K562 (cell line): ENCODE results near the gene MYO1D. TPM values are rescaled to one million over a fixed set of nuclear protein-coding genes. Genes with fewer than 3 reads are reported as not detected.
A peak's percentile ranks its signal among the peaks of the same experiment; 100 is the strongest.

Experiments used
- ATAC-seq: fragments of 200-7000 bp; cut with Tn5 transposase; 3 replicates; pipeline ENCODE4 v1.9.1; 2020; ENCODE audit warnings: moderate library complexity
- BruUV-seq: library from RNA; stranded (reverse); fragments of 400-500 nt; replicated peaks from 2 replicates; lab custom pipeline; 2021; lab: Mats Ljungman, UMichigan
- CTCF ChIA-PET: fragments of 300-600 bp; formaldehyde crosslinking; extraction: SDS; loops from one replicate; lab custom pipeline; 2021; ENCODE audit warnings: low intra/inter-chr PET ratio; lab: Yijun Ruan, JAX
- POLR2A ChIA-PET: fragments of 300-600, 350-650 bp; sonication (Branson Sonifier 250); formaldehyde crosslinking; extraction: SDS; loops from one replicate; lab custom pipeline; 2021; ENCODE audit warnings: antibody characterized with exemption, inconsistent platforms; lab: Yijun Ruan, JAX
- DNase-seq, 4 experiments: peaks; one replicate each; pipeline versions ENCODE4 v3.0.0 to v3.0.0-alpha.2; 2011 to 2018; ENCODE audit warnings: low spot score in 3 of 4, mixed read lengths in 3 of 4; ENCODE audit errors: extremely low read depth in 1 of 4
- FAIRE-seq: peaks from 2 replicates; lab custom pipeline; 2011; peaks lifted over from hg19 to GRCh38; lab: Jason Lieb, UNC
- H2AFZ ChIP-seq: 2 replicates; pipeline ENCODE4 v1.6.0; 2011; ENCODE audit warnings: low read depth, low read length, control low read depth, inconsistent platforms
- H3K27ac ChIP-seq: fragments of 200-600 bp; 3 replicates; pipeline ENCODE4 v1.8.0; 2011; ENCODE audit warnings: low read depth, mild to moderate bottlenecking, control low read depth, inconsistent platforms, low read length, moderate library complexity, mixed read lengths; ENCODE audit errors: extremely low read depth
- H3K27me3 ChIP-seq, 2 experiments: fragments of 300-600 bp in 1 of 2; 2 replicates in 1 of 2; 3 replicates in 1 of 2; pipeline versions ENCODE4 v1.6.0 to v1.8.0; 2011; ENCODE audit warnings: inconsistent platforms in 2 of 2, low read length in 2 of 2, mild to moderate bottlenecking in 1 of 2, mixed read lengths in 1 of 2, moderate library complexity in 1 of 2; ENCODE audit not compliant: control insufficient read depth in 2 of 2, insufficient read depth in 2 of 2
- H3K36me3 ChIP-seq: fragments of 300-600 bp; 3 replicates; pipeline ENCODE4 v1.8.0; 2011; ENCODE audit warnings: mild to moderate bottlenecking, low read length, inconsistent platforms; ENCODE audit not compliant: control insufficient read depth, insufficient read depth
- H3K4me1 ChIP-seq, 2 experiments: fragments of 200-600 bp in 1 of 2; replicated peaks in 1 of 2; 2 replicates in 1 of 2; 3 replicates in 1 of 2; pipeline versions ENCODE4 v1.5.1 to v1.8.0; 2011; ENCODE audit warnings: inconsistent platforms in 2 of 2, low read length in 2 of 2, mild to moderate bottlenecking in 1 of 2, mixed read lengths in 1 of 2, moderate library complexity in 1 of 2; ENCODE audit not compliant: control insufficient read depth in 2 of 2, insufficient read depth in 2 of 2
- H3K4me2 ChIP-seq: 2 replicates; pipeline ENCODE4 v1.6.1; 2011; ENCODE audit warnings: low read length, control low read depth, inconsistent platforms, mixed read lengths; ENCODE audit not compliant: insufficient read depth
- H3K4me3 ChIP-seq: fragments of 200-600 bp; sonication (generic), shearing (Covaris generic); 2 replicates; pipeline ENCODE4 v1.5.1; 2016; ENCODE audit warnings: control low read depth, inconsistent platforms
- H3K79me2 ChIP-seq: fragments of 200-600 bp; 3 replicates; pipeline ENCODE4 v1.8.0; 2011; ENCODE audit warnings: low read length, inconsistent platforms; ENCODE audit not compliant: control insufficient read depth, insufficient read depth
- H3K9ac ChIP-seq, 2 experiments: 2 replicates each; pipeline versions ENCODE4 v1.6.0 to v1.6.1; 2011; ENCODE audit warnings: low read depth in 2 of 2, low read length in 2 of 2, control low read depth in 1 of 2, inconsistent platforms in 1 of 2, mild to moderate bottlenecking in 1 of 2, mixed read lengths in 1 of 2; ENCODE audit not compliant: insufficient read depth in 1 of 2
- H3K9me1 ChIP-seq: one replicate; pipeline ENCODE4 v1.6.0; 2011; ENCODE audit warnings: inconsistent platforms, mild to moderate bottlenecking, low read length, moderate library complexity; ENCODE audit not compliant: control insufficient read depth, insufficient read depth
- H3K9me3 ChIP-seq: replicated peaks from 2 replicates; pipeline ENCODE4 v1.5.1; 2011; ENCODE audit warnings: low read depth, low read length, inconsistent platforms; ENCODE audit not compliant: control insufficient read depth, insufficient read depth
- H4K20me1 ChIP-seq: replicated peaks from 2 replicates; pipeline ENCODE4 v1.6.1; 2011; ENCODE audit warnings: low read length, inconsistent platforms, mixed read lengths; ENCODE audit not compliant: control insufficient read depth, insufficient read depth
- WGBS: fragments of 100-300 bp; shearing (Covaris generic); methylation state at CpG from one replicate; pipeline ENCODE4 v1.1.6; 2016; ENCODE audit warnings: low coverage, mixed read lengths; ENCODE audit not compliant: insufficient coverage; ENCODE audit errors: missing lambda C conversion rate; 5-methylcytosine and 5-hydroxymethylcytosine counted together
- in situ Hi-C: fragments of 300-500 bp; cut with MboI; formaldehyde crosslinking; loops from 4 replicates; pipeline ENCODE4 v1.15.0; 2018; ENCODE audit warnings: inconsistent platforms, mixed read lengths
- intact Hi-C: fragments of 100-400 bp; cut with micrococcal nuclease; formaldehyde crosslinking; loops from 2 replicates; pipeline ENCODE4 v1.14.2; 2022
- polyA plus RNA-seq, 8 experiments: library from polyadenylated mRNA; depleted of rRNA in 4 of 8; stranded (reverse) in 5 of 8; unstranded in 3 of 8; fragments of >200 nt; fragmentation: Nextera tagmentation in 2 of 8; fragmentation: Illumina TruSeq in 1 of 8; extraction: Ambion mirVana in 2 of 8; extraction: Trizol in 1 of 8; gene quantifications; 2 replicates each; pipeline versions ENCODE4 v1.2.1 to v1.2.3, GENCODE V29; 2011 to 2014; ENCODE audit warnings: inconsistent platforms in 1 of 8, missing spikeins in 1 of 8
- total RNA-seq, 7 experiments: library from RNA; depleted of rRNA in 6 of 7; stranded (reverse); fragments of >200 nt in 6 of 7; fragmentation: Illumina TruSeq in 2 of 7; extraction: Trizol in 2 of 7; gene quantifications; 2 replicates each; pipeline versions ENCODE4 v1.2.1 to v1.2.3, GENCODE V29; 2011 to 2021; ENCODE audit warnings: low replicate concordance in 1 of 7
- TF ChIP-seq, protein P1 (sequence below), 2 experiments: fragments of 450-650 bp in 1 of 2; sonication (generic) in 1 of 2; formaldehyde crosslinking in 1 of 2; IDR thresholded peaks in 1 of 2; conservative IDR thresholded peaks in 1 of 2; 2 replicates each; pipeline versions ENCODE4 v1.6.1 to v1.8.1; 2016 to 2023; ENCODE audit warnings: mild to moderate bottlenecking in 2 of 2, moderate library complexity in 2 of 2, inconsistent platforms in 1 of 2, missing genetic modification reagents in 1 of 2
- TF ChIP-seq, protein P2 (sequence below): fragments of 250-450 bp; sonication (Bioruptor Pico); IDR thresholded peaks from 2 replicates; pipeline ENCODE4 v1.5.0; 2021

MYO1D gene
- total and polyA plus RNA-seq, 9 of the 15 experiments (the other 6 are each of a cell fraction or from before 2014, with no cell fraction given) = 2.1 to 71.2 (median 45.4) TPM

GRCh38 chr17:32567511-32567910, 309.4 kb downstream of the MYO1D start:
- Histone ChIP-seq H3K27me3 (no peaks in the 10 kb centered on the region), H3K4me2 (no peak overlapping the region), H3K4me1 (no peaks in the 10 kb centered on the region), H3K27ac (no peak overlapping the region), H3K9ac (no peak overlapping the region), H3K9me1 (no peaks in the 10 kb centered on the region), H4K20me1 (no peaks in the 10 kb centered on the region), H3K4me3 (no peak overlapping the region), H3K79me2 (no peaks in the 10 kb centered on the region), H3K9me3 (no peaks in the 10 kb centered on the region), H2AFZ (no peak overlapping the region), H3K36me3 (no peaks in the 10 kb centered on the region; the same call in 2 of the 3 replicates)
- no TSS peak for BruUV-seq
- TF ChIP-seq, protein P1, sequence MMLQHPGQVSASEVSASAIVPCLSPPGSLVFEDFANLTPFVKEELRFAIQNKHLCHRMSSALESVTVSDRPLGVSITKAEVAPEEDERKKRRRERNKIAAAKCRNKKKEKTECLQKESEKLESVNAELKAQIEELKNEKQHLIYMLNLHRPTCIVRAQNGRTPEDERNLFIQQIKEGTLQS (IDR thresholded peaks at IDR 0.05) = 0 out of 2 replicates have a peak, but pooled peaks have one; percentile 24
- TF ChIP-seq, protein P1 (CRISPR knock-in tag; conservative IDR thresholded peaks at IDR 0.05) = no peak
- TF ChIP-seq, protein P2, sequence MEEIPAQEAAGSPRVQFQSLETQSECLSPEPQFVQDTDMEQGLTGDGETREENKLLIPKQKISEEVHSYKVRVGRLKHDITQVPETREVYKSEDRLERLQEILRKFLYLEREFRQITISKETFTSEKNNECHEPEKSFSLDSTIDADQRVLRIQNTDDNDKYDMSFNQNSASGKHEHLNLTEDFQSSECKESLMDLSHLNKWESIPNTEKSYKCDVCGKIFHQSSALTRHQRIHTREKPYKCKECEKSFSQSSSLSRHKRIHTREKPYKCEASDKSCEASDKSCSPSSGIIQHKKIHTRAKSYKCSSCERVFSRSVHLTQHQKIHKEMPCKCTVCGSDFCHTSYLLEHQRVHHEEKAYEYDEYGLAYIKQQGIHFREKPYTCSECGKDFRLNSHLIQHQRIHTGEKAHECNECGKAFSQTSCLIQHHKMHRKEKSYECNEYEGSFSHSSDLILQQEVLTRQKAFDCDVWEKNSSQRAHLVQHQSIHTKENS = no peak
- in situ Hi-C loops = no loop called here
- intact Hi-C loops = no loop called here
- DNase-seq (no peak), ATAC-seq (no peak), FAIRE-seq (no peak)
- 85% methylated on average over 4 of the region's 4 CpGs for WGBS
- ChIA-PET POLR2A (interaction anchor here (0.6 to 0.7 kb wide), 2 partner anchors 13 to 172 kb away, joined by 3 to 4 read pairs; no protein-coding TSS in a partner anchor), CTCF (no interaction called here)
